Measurements from ENCODE around the gene NAXD.

Gene NAXD

GRCh38 chr13:110641055-110642015 is 26.0 kb downstream of the NAXD start:
- H3K27me3 ChIP-seq (ENCODE audit: insufficient read depth, poor library complexity, severe bottlenecking), result no peaks in the 10 kb centered on the region
- H3K27ac ChIP-seq (replicated peaks), result no peak overlapping the region
- no peak overlapping the region for H3K4me3 ChIP-seq (replicated peaks; ENCODE audit: insufficient read depth, low read length)
- no peak for DNase-seq (ENCODE audit: low read depth in 1 of 2, low spot score in 1 of 2)
- TF ChIP-seq GABPA (IDR thresholded peaks at IDR 0.05; ENCODE audit: low read depth) (no peak), SPI1 (IDR thresholded peaks at IDR 0.05; ENCODE audit: borderline replicate concordance, low read depth) (no peak), REST (IDR thresholded peaks at IDR 0.05; ENCODE audit: insufficient replicate concordance, low read depth) (no peak), POLR2AphosphoS5 (IDR thresholded peaks at IDR 0.05; ENCODE audit: low read depth) (no peak), CTCF (IDR thresholded peaks at IDR 0.05; ENCODE audit: insufficient read depth, low read length) (no peak)

DNA sequence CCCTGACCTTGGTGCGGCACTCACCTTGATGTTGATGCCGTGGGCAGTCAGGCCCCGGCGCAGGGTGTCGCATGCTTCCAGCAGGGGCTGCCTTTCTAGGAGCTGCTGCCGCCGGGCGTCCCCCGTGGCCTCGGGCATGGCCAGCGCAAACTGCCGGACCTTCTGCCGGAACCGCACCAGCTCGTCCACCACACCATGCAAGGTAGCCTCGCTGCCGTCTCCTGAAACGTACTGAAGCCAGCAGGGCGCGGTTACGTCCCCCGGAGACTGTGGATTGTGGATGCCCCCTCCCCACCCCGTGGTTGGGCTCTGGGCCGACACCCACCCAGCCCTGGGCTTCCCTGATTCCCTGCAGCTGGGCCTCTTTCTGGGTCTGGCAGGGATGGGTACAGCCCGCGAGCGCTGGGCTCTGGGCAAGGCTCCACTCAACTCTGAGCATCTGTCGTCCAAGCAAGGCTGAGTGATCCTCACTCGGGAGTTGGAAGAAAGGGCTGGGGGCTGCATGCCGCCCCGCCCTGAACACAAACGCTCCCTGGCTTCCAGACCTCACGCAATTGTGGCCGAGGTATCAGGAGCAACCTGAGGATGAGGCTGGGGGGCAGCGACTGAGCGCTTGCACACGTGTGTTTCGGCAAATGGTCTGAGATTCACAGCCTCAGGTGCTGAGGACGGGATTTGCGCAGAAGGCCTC is 27.1 kb downstream of the NAXD start:
- TF ChIP-seq SPI1 (IDR thresholded peaks at IDR 0.05; ENCODE audit: borderline replicate concordance, low read depth) (no peak), GABPA (IDR thresholded peaks at IDR 0.05; ENCODE audit: low read depth) (no peak), REST (IDR thresholded peaks at IDR 0.05; ENCODE audit: insufficient replicate concordance, low read depth) (no peak)
- H3K27ac ChIP-seq (replicated peaks), result no peak overlapping the region
- no peaks in the 10 kb centered on the region for H3K27me3 ChIP-seq (ENCODE audit: insufficient read depth, poor library complexity, severe bottlenecking)
- DNase-seq (ENCODE audit: low read depth in 1 of 2, low spot score in 1 of 2), result no peak
- H3K4me3 ChIP-seq (replicated peaks; ENCODE audit: insufficient read depth, low read length), result no peak overlapping the region

GRCh38 chr13:110643324-110643723 is 28.0 kb downstream of the NAXD start:
- Histone ChIP-seq H3K27ac (replicated peaks) (no peak overlapping the region), H3K27me3 (ENCODE audit: insufficient read depth, poor library complexity, severe bottlenecking) (no peaks in the 10 kb centered on the region), H3K4me3 (replicated peaks; ENCODE audit: insufficient read depth, low read length) (no peak overlapping the region)
- no peak for DNase-seq (ENCODE audit: low read depth in 1 of 2, low spot score in 1 of 2)
- TF ChIP-seq CTCF (IDR thresholded peaks at IDR 0.05; ENCODE audit: insufficient read depth, low read length) (no peak), GABPA (IDR thresholded peaks at IDR 0.05; ENCODE audit: low read depth) (no peak), SPI1 (IDR thresholded peaks at IDR 0.05; ENCODE audit: borderline replicate concordance, low read depth) (no peak), REST (IDR thresholded peaks at IDR 0.05; ENCODE audit: insufficient replicate concordance, low read depth) (no peak), POLR2AphosphoS5 (IDR thresholded peaks at IDR 0.05; ENCODE audit: low read depth) (no peak)
